ENCODE results near the gene HBG2.

HBG2 gene

GRCh38 chr11:5223686-5224085 lies 30.9 kb downstream of the HBG2 start:
- TF ChIP-seq, protein P1, sequence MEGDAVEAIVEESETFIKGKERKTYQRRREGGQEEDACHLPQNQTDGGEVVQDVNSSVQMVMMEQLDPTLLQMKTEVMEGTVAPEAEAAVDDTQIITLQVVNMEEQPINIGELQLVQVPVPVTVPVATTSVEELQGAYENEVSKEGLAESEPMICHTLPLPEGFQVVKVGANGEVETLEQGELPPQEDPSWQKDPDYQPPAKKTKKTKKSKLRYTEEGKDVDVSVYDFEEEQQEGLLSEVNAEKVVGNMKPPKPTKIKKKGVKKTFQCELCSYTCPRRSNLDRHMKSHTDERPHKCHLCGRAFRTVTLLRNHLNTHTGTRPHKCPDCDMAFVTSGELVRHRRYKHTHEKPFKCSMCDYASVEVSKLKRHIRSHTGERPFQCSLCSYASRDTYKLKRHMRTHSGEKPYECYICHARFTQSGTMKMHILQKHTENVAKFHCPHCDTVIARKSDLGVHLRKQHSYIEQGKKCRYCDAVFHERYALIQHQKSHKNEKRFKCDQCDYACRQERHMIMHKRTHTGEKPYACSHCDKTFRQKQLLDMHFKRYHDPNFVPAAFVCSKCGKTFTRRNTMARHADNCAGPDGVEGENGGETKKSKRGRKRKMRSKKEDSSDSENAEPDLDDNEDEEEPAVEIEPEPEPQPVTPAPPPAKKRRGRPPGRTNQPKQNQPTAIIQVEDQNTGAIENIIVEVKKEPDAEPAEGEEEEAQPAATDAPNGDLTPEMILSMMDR (IDR thresholded peaks at IDR 0.05; ENCODE audit: insufficient read depth, low read depth, low read length, missing control alignments) = no peak
- no peak for DNase-seq (ENCODE audit: low read depth)
- no peak overlapping the region for H3K4me3 ChIP-seq (ENCODE audit: low read length)

- no peak overlapping the region for H3K4me3 ChIP-seq (ENCODE audit: low read length)
- TF ChIP-seq, protein P1 (IDR thresholded peaks at IDR 0.05; ENCODE audit: insufficient read depth, low read depth, low read length, missing control alignments) = no peak
- DNase-seq (ENCODE audit: low read depth) = no peak
These were observed 31.4 kb downstream of the HBG2 start for GRCh38 chr11:5223146-5223545.

DNA sequence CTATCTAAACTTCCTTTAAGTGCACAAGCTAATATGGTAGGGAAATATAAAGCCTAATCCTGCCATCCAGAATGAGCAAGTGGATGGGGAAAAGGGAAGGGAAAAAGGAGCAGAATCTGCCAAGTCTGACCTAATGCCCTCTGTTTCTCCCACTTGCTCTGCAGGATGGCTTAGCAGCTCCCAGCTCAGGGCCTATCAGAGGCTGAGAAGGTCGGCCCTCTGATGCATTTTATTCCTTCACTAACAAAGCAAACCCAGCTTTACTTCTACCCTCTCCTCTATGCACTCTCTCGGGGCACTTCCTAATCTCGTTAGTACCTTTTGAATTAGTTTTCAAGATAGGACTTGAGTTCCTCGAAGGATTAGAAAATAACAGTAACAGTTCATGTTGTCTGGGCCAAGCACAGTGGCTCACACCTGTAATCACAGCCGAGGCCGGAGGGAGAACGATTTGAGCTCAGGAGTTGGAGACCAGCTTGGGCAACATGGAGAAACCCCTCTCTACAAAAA lies 44.1 kb downstream of the HBG2 start:
- TF ChIP-seq, protein P1 (IDR thresholded peaks at IDR 0.05; ENCODE audit: insufficient read depth, low read depth, low read length, missing control alignments) = no peak
- DNase-seq (ENCODE audit: low read depth) = no peak
- H3K4me3 ChIP-seq (ENCODE audit: low read length) = no peak overlapping the region

GRCh38 chr11:5204787-5205186 lies 49.8 kb downstream of the HBG2 start:
- peak; percentile 69 for DNase-seq (ENCODE audit: low read depth)
- TF ChIP-seq, protein P1 (IDR thresholded peaks at IDR 0.05; ENCODE audit: insufficient read depth, low read depth, low read length, missing control alignments) = peak; percentile 56
- no peak overlapping the region for H3K4me3 ChIP-seq (ENCODE audit: low read length)

GRCh38 chr11:5203366-5203765 lies 51.2 kb downstream of the HBG2 start:
- TF ChIP-seq, protein P1 (IDR thresholded peaks at IDR 0.05; ENCODE audit: insufficient read depth, low read depth, low read length, missing control alignments) = no peak
- DNase-seq (ENCODE audit: low read depth) = no peak
- H3K4me3 ChIP-seq (ENCODE audit: low read length) = no peak overlapping the region

Measured in epithelial cell of esophagus (primary cell).